Measurements from ENCODE around the gene CNTF. TPM values are rescaled to one million over a fixed set of nuclear protein-coding genes. Genes with fewer than 3 reads are reported as not detected.

CNTF gene
- total RNA-seq, 1 experiment from 2014 or later = 0.92 TPM

DNA sequence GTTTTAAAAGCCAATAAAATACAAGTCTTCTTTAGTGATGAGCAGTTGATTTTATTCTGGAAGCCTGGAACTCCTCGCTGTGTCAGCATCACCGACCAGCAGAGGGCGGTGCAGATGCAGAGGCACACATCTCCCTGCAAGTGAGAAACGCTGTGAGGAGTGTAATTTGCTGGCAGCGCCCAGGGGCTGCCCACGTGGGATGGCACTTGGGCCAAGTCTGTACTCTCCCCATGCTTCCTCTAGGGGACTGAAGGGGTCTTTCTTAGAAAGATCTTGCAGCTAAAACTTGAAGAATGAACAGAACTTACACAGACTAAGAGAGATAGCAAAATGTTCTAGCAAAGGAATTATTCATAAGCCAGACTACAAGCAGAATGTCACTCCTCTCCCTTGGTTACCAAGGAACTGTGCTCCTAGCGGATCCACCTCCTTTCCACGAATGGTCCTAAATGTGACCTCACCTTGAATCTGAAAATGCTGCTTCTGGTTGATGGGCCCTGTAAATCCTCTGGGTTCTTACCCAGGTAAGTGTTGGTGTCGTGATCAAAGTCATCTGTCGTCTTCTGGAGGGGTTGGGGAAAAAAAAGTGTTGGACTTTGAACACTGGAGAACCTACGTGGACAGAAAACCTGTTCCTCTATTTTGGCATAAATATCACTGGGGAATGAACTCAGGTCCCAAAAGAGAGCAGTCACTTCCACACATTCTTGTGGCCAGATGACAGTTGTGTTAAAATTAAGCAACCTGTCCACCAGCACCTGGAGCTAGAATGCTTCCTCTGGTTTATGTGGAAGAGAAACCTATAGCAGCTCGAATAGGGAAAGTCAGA, 31.8 kb downstream of the CNTF start:
- peak; percentile 76 for DNase-seq
- H3K4me3 ChIP-seq = no peak overlapping the region
- no peaks in the 10 kb centered on the region for H3K27me3 ChIP-seq
- no peaks in the 10 kb centered on the region; the same call in 1 of the 2 replicates for H3K9me3 ChIP-seq
- no peaks in the 10 kb centered on the region for H3K36me3 ChIP-seq

DNA sequence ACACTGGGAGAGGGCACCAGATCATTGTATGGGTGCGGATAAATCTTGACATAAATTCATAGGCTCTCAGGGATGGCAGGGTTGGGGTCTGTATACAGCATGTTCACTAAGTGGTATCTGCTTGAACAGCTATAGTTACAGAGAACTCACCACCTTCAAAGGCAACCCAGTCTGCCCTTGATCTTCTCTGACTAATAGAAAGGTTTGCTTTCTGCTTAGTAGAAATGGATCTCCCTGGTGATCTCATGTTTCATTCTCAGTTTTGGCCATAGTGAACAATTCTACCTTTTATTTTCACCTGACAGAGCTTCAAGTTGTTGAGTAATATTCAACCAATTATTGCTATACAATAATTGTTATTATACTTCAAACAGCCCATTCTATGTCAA, 32.4 kb downstream of the CNTF start:
- Histone ChIP-seq H3K4me3 (no peak overlapping the region), H3K27me3 (no peaks in the 10 kb centered on the region), H3K36me3 (no peaks in the 10 kb centered on the region), H3K9me3 (no peaks in the 10 kb centered on the region; the same call in 1 of the 2 replicates)
- no peak for DNase-seq

GRCh38 chr11:58656348-58656747, 33.9 kb downstream of the CNTF start:
- Histone ChIP-seq H3K9me3 (no peaks in the 10 kb centered on the region), H3K27me3 (no peaks in the 10 kb centered on the region), H3K4me3 (no peak overlapping the region), H3K36me3 (no peaks in the 10 kb centered on the region)
- no peak for DNase-seq

DNA sequence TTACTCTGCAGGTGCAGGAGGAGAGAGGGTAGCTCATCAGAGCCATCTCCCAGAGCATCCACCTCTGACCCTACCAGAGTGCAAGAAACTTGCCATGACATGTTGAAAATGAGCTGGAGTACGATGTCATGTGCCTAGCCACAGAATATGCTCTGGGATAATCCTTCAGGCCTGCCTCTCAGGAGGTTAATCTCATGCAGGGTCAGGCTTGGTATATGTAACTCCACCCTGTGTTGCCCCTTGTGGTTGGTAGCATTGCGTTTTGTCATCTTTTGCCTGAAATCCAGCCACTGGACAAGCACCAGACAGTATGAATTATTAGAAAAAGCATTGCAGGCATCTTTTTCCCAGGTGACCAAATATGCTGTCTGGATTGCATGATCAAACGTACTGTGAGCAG, 36.2 kb downstream of the CNTF start:
- H3K4me3 ChIP-seq = no peak overlapping the region
- H3K27me3 ChIP-seq = no peaks in the 10 kb centered on the region
- H3K9me3 ChIP-seq = no peaks in the 10 kb centered on the region
- DNase-seq = no peak
- no peaks in the 10 kb centered on the region for H3K36me3 ChIP-seq

- no peak for DNase-seq
Measured at GRCh38 chr11:58659404-58659803, 36.9 kb downstream of the CNTF start.

GRCh38 chr11:58659910-58660570, 37.6 kb downstream of the CNTF start:
- DNase-seq = no peak
- H3K4me3 ChIP-seq = no peak overlapping the region
- H3K9me3 ChIP-seq = no peaks in the 10 kb centered on the region
- H3K36me3 ChIP-seq = no peaks in the 10 kb centered on the region
- no peaks in the 10 kb centered on the region for H3K27me3 ChIP-seq

More at GRCh38 chr11:58659404-58659803, 36.9 kb downstream of the CNTF start:
- Histone ChIP-seq H3K27me3 (no peaks in the 10 kb centered on the region), H3K36me3 (no peaks in the 10 kb centered on the region), H3K4me3 (no peak overlapping the region), H3K9me3 (no peaks in the 10 kb centered on the region)

DNA sequence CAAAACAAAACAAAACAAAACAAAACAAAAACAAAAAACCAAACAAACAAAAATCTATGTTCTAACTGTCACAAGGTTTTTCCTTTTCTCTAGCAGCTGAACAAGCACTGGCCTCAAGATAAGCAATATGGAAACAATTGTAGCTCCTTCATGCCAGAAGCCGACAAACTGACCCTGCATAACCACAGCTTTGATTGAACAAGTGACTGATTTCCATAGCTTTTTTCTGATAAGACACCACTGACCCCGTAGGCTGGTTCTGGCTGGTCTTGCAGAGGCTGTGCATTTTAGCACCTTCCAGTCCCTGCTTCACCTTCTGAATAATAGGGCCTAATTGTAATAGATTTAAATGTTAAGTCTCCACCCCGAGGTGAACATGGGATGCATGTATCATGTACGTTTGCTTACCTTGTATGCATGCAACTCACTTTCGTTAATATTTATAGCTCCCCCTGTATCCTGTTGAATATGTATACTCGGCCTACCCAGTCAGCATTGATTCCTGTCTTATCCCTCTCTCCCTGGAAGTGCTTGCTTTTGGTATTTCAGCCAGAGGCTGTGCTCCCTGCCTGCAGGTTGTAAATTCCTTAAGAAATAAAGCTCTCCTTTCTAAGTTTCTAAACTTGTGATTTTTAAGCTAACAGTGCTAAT, 49.6 kb downstream of the CNTF start:
- no peak for DNase-seq
- no peak overlapping the region for H3K4me3 ChIP-seq
- no peaks in the 10 kb centered on the region for H3K36me3 ChIP-seq
- H3K27me3 ChIP-seq = peaks cover 4% of the 10 kb centered on the region; the same call in 1 of the 2 replicates
- H3K9me3 ChIP-seq = no peaks in the 10 kb centered on the region

DNA sequence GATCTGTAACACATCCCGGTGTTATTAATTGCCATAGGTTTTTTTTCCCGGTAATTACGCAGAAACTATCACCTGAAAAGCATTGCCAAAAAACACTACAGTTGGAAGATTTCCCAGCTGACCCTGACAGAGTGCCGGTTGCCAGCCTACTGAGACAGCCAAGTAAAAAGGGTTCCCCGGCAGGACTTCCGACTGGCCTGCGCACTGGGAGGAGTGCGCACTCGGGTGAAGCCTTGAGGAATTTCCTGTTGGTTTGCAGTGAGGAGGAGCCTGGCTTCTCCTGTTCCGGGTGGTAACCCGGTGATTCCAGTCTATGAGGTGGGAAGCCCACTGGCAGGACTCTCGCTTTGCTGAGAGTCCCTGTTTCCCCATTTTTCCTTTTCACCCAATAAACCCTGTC, 52.1 kb downstream of the CNTF start:
- H3K27me3 ChIP-seq = peaks cover 6% of the 10 kb centered on the region; the same call in 1 of the 2 replicates
- H3K4me3 ChIP-seq = no peak overlapping the region
- no peaks in the 10 kb centered on the region for H3K9me3 ChIP-seq
- H3K36me3 ChIP-seq = no peaks in the 10 kb centered on the region
- DNase-seq = no peak

Other genes starting within 250 kb of the CNTF start
- gene OR5B3, start 215.8 kb upstream of the CNTF start, total RNA-seq (2014; rRNA removed; shearing (Covaris generic); ENCODE audit: low replicate concordance) = not detected in 2 replicates
- gene OR5B2, start 194.5 kb upstream of the CNTF start, total RNA-seq (2014; rRNA removed; shearing (Covaris generic); ENCODE audit: low replicate concordance) = not detected in 2 replicates
- not detected in 2 replicates for gene OR5B12, start 180.4 kb upstream of the CNTF start, total RNA-seq (2014; rRNA removed; shearing (Covaris generic); ENCODE audit: low replicate concordance)
- gene OR5B21, start 114.6 kb upstream of the CNTF start, total RNA-seq (2014; rRNA removed; shearing (Covaris generic); ENCODE audit: low replicate concordance) = not detected in 2 replicates
- gene LPXN, start 46.8 kb upstream of the CNTF start, total RNA-seq (2014; rRNA removed; shearing (Covaris generic); ENCODE audit: low replicate concordance) = 1.1 and 3.5 TPM in 2 replicates
- 56.1 and 70.7 TPM in 2 replicates for gene ZFP91, start 43.6 kb upstream of the CNTF start, total RNA-seq (2014; rRNA removed; shearing (Covaris generic); ENCODE audit: low replicate concordance)
- gene GLYAT, start 109.3 kb downstream of the CNTF start, total RNA-seq (2014; rRNA removed; shearing (Covaris generic); ENCODE audit: low replicate concordance) = not detected in 2 replicates
- not detected in 2 replicates for gene GLYATL2, start 222.0 kb downstream of the CNTF start, total RNA-seq (2014; rRNA removed; shearing (Covaris generic); ENCODE audit: low replicate concordance)